ENCODE measurements around the gene HOXC4. TPM values are rescaled to one million over a fixed set of nuclear protein-coding genes. Genes with fewer than 3 reads are reported as not detected.
"Not testable (repeated sequence)": the region's sequence is repeated elsewhere in the genome, so short reads cannot be mapped to it uniquely, and the experiment has no call there.

Gene HOXC4
- total and polyA plus RNA-seq, 12 donors: 0.78 to 7.4 (median 2.9) TPM

DNA sequence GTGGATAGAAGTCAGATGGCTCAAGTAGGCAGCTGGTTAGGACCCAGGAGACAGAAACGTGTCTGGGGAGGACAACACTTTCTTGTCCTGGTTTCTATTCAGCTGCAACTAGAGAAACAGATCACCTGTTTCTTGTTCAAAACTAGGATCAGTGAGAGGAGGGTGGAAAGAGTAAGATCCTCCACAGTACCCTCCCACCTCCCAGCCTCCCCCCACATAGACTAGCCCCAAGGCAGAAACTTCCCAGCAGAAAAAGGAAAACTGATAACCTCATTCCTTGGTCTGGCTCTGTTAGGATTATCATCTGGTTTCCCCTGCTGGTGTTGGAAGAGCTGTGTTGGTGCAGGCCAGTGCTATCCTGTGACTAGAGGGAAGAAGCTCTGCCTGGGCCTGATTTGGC lies 50.2 kb downstream of the HOXC4 start:
- DNase-seq; H3K4me1 ChIP-seq (replicated peaks in 1 of 2); intact Hi-C loops (cut with DNase I); H3K27ac ChIP-seq; H3K4me3 ChIP-seq; H3K9me3 ChIP-seq (replicated peaks in 1 of 3); H3K27me3 ChIP-seq; H3K36me3 ChIP-seq (replicated peaks in 1 of 2): not testable (repeated sequence)
- WGBS, 4 donors: 50 to 100% (median 75%) methylated on average over 1 of the region's 1 CpG

MicroRNA genes within 50 kb of the gene (microRNA counts, 767-probe panel; counts per million panel counts)
- 0 counts per million in 2 donors for microRNA hsa-miR-615-3p
- microRNA hsa-miR-615-5p: 0 counts per million in 2 donors

Small RNA genes lying within 50 kb of the gene (microRNA-seq; reads per million reads assigned to microRNA genes)
- 201 to 457 (median 329) reads per million in 3 donors for gene MIR615

Small RNA genes lying within 50 kb of the gene (small RNA-seq; reads per million reads assigned to genes)
- gene HOXC5: 0 reads per million in 2 donors
- 4.6 to 8.0 reads per million in 2 donors for gene MIR615
- gene RF00019: 0 reads per million in 2 donors

Other genes starting within 250 kb of the HOXC4 start
- under 1 TPM in 1 of 9 donors, not detected in 8; 0.11 TPM for gene HOXC13, start 115.0 kb upstream of the HOXC4 start, total RNA-seq
- not detected for gene HOXC13, start 115.0 kb upstream of the HOXC4 start, polyA plus RNA-seq
- not detected for gene HOXC12, start 98.9 kb upstream of the HOXC4 start, total RNA-seq
- not detected for gene HOXC12, start 98.9 kb upstream of the HOXC4 start, polyA plus RNA-seq
- gene HOXC11, start 80.7 kb upstream of the HOXC4 start, total RNA-seq: not detected
- not detected for gene HOXC11, start 80.7 kb upstream of the HOXC4 start, polyA plus RNA-seq
- not detected for gene HOTAIR, start 78.9 kb upstream of the HOXC4 start, total RNA-seq
- not detected for gene HOTAIR, start 78.9 kb upstream of the HOXC4 start, polyA plus RNA-seq
- 1 to 10 TPM in 4 of 9 donors, under 1 TPM in 2, not detected in 3; 0.68 to 4.5 (median 2.3) TPM for gene HOXC10, start 68.7 kb upstream of the HOXC4 start, total RNA-seq
- gene HOXC10, start 68.7 kb upstream of the HOXC4 start, polyA plus RNA-seq: 1 to 10 TPM in 1 of 3 donors, under 1 TPM in 2; 0.34 to 1.5 (median 0.72) TPM
- gene HOXC9, start 53.7 kb upstream of the HOXC4 start, total RNA-seq: 1 to 10 TPM in 8 of 9 donors, not detected in 1; 1.2 to 5.6 (median 2.3) TPM
- gene HOXC9, start 53.7 kb upstream of the HOXC4 start, polyA plus RNA-seq: 10 to 100 TPM in 1 of 3 donors, 1 to 10 TPM in 2; 5.6 to 12.1 (median 7.3) TPM
- 1 to 10 TPM in 8 of 9 donors, under 1 TPM in 1; 0.50 to 8.3 (median 4.0) TPM for gene HOXC8, start 44.9 kb upstream of the HOXC4 start, total RNA-seq
- gene HOXC8, start 44.9 kb upstream of the HOXC4 start, polyA plus RNA-seq: 1 to 10 TPM; 3.3 to 7.4 (median 3.4) TPM
- gene HOXC6, start 25.4 kb upstream of the HOXC4 start, total RNA-seq: 10 to 100 TPM in 4 of 9 donors, 1 to 10 TPM in 5; 1.5 to 20.3 (median 7.0) TPM
- 10 to 100 TPM; 19.9 to 23.1 (median 21.2) TPM for gene HOXC6, start 25.4 kb upstream of the HOXC4 start, polyA plus RNA-seq
- gene HOXC5, start 20.8 kb upstream of the HOXC4 start, total RNA-seq: 1 to 10 TPM in 3 of 9 donors, under 1 TPM in 6; 0.36 to 1.9 (median 0.86) TPM
- 1 to 10 TPM in 1 of 3 donors, under 1 TPM in 2; 0.48 to 1.3 (median 0.51) TPM for gene HOXC5, start 20.8 kb upstream of the HOXC4 start, polyA plus RNA-seq
- 10 to 100 TPM; 29.9 to 52.4 (median 38.8) TPM for gene SMUG1, start 135.2 kb downstream of the HOXC4 start, total RNA-seq
- gene SMUG1, start 135.2 kb downstream of the HOXC4 start, polyA plus RNA-seq: 10 to 100 TPM; 28.1 to 60.0 (median 58.1) TPM
- 10 to 100 TPM; 39.4 to 88.4 (median 59.9) TPM for gene CBX5, start 226.3 kb downstream of the HOXC4 start, total RNA-seq
- gene CBX5, start 226.3 kb downstream of the HOXC4 start, polyA plus RNA-seq: 10 to 100 TPM in 2 of 3 donors, 1 to 10 TPM in 1; 8.2 to 44.3 (median 10.9) TPM
- 1,000 to 10,000 TPM in 1 of 9 donors, 100 to 1,000 TPM in 8; 257 to 1,053 (median 429) TPM for gene HNRNPA1, start 226.9 kb downstream of the HOXC4 start, total RNA-seq
- gene HNRNPA1, start 226.9 kb downstream of the HOXC4 start, polyA plus RNA-seq: 1,000 to 10,000 TPM in 1 of 3 donors, 100 to 1,000 TPM in 2; 901 to 1,171 (median 983) TPM
- gene NFE2, start 247.2 kb downstream of the HOXC4 start, total RNA-seq: 1 to 10 TPM in 1 of 9 donors, under 1 TPM in 2, not detected in 6; 0.47 to 3.8 (median 0.72) TPM
- under 1 TPM; 0.13 to 0.80 (median 0.34) TPM for gene NFE2, start 247.2 kb downstream of the HOXC4 start, polyA plus RNA-seq